Ecto neural progenitor cell (in vitro differentiated cells): ENCODE data around the gene TNFRSF1A.

Experiments used
- DNase-seq: peaks from one replicate; pipeline ENCODE4 v3.0.0-alpha.2; 2018; ENCODE audit warnings: low spot score

TNFRSF1A gene

DNA sequence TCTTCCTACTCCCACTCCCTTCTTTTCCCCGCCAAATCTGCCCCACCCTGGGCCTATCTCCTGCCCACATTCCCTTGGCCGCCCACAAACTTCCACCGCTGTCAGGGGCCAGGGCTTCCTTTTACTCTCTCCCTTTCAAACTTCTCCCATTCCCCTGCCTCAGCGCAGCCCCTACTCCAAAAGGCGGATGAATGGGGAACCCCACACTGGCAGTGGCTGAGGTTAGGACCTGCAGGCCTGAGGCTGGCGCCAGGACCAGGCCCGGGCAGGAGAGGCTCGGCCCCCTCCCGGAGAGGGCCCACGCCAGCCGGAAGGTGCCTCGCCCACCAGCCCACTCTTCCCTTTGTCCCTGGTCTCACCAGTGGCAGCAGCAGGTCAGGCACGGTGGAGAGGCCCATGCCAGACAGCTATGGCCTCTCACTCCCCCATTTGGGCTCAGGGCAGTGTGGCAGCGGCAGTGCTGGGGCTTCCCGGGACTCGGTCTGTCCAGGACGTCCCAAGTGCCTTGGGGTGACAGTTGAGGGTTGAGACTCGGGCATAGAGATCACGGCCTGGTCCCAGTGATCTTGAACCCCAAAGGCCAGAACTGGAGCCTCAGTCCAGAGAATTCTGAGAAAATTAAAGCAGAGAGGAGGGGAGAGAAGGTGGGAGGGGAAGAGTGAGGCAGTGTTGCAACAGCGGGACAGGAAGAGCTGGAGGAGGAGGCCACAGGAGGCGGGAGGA, at the start of gene TNFRSF1A:
TNFRSF1A (minus strand) TSS at position 660 of the 723 bp plus-strand sequence; CDS start at position 398, 262 bp downstream.
- DNase-seq: peak; percentile 76

DNA sequence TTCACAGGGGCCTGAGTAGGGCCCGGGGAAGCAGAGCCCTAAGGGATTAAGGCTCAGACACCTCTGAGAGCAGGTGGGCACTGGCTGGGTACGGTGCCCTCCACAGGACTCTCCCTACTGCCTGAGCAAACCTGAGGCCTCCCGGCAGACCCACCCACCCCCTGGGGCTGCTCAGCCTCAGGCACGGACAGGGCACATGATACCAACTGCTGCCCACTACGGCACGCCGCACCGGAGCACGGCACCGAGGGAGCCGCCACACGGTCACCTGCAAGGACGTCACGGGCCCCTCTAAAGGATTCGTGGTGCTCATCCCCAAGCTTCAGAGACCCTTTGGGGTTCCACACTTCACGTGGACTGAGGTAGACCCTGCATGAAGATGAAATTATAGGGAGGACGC, 49.1 kb upstream of the TNFRSF1A start:
- DNase-seq: no peak

DNA sequence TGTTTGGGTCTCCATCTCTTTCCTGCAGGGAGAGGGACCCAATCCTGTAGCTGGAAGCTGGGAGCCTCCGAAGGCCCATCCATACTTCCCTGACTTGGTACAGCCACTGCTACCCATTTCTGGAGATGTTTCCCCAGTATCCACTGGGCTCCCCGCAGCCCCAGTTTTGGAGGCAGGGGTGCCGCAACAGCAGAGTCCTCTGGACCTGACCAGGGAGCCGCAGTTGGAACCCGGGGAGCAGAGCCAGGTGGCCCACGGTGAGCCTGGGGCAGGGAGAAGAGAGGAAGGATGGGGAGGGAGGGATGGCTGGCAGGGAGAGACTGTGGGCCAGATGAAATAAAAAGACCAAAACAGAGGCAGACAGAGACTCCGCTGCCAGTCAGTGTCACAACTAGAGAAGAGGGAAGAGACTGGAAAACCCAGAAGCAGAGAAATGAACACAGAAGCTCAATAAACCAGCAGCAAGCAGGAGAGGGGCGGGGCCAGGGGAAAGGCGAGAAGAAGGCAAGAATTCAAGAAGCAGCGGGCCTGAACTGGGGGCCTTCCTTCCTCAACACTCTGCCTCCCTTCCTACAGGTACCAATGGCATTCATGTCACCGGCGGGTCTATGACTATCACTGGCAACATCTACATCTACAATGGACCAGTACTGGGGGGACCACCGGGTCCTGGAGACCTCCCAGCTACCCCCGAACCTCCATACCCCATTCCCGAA, 48.4 kb upstream of the TNFRSF1A start:
- DNase-seq: no peak

DNA sequence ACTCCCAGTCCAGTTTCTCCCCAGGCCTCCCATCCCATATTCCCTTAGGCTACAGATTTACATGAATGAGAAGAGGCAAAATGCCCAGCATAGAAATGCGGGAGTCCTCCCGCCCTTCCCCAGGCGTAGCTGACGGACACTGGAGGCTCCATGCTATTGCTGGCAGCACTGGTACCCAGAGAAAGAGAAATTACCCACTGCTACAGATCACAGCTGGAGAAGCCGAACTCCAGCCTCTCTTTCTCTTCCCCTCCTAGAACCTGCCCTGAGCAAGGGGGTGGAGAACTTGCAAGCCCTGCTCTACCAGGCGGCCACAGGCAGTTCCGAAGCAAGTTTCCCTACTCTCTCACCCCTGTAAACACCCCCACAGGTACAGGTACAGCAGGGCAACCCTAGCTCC, 45.7 kb upstream of the TNFRSF1A start:
- DNase-seq: no peak

DNA sequence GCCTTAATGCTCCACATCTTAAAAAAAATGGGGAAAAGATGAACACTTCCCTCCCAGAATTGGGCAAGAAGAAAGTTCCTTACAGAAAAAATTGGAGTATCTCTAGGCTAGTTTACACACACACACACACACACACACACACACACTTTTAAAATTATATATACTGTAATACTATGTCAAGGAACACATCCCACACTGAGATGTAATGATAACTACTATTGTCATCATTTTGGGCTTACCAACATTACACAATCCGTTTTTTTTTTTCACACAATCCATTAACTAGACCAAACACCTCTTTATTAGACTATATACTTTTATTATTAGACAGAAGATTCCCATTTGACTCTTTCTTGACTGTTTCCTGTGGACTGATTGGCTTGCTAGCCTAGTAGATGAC, 44.6 kb upstream of the TNFRSF1A start:
- DNase-seq: no peak

DNA sequence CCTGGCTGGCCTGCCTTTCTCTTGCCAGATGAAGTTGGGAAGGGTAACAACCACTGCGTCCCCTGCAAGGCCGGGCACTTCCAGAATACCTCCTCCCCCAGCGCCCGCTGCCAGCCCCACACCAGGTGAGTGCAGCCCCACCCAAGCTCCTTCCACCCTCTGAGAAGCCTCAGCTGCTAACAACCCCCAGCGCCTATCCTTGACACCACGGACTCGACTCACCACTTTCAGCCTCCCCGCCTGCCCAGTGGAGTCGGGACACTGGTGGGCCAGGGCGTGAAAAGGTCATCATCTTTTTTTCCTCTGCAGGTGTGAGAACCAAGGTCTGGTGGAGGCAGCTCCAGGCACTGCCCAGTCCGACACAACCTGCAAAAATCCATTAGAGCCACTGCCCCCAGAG, 44.2 kb upstream of the TNFRSF1A start:
- no peak for DNase-seq

DNA sequence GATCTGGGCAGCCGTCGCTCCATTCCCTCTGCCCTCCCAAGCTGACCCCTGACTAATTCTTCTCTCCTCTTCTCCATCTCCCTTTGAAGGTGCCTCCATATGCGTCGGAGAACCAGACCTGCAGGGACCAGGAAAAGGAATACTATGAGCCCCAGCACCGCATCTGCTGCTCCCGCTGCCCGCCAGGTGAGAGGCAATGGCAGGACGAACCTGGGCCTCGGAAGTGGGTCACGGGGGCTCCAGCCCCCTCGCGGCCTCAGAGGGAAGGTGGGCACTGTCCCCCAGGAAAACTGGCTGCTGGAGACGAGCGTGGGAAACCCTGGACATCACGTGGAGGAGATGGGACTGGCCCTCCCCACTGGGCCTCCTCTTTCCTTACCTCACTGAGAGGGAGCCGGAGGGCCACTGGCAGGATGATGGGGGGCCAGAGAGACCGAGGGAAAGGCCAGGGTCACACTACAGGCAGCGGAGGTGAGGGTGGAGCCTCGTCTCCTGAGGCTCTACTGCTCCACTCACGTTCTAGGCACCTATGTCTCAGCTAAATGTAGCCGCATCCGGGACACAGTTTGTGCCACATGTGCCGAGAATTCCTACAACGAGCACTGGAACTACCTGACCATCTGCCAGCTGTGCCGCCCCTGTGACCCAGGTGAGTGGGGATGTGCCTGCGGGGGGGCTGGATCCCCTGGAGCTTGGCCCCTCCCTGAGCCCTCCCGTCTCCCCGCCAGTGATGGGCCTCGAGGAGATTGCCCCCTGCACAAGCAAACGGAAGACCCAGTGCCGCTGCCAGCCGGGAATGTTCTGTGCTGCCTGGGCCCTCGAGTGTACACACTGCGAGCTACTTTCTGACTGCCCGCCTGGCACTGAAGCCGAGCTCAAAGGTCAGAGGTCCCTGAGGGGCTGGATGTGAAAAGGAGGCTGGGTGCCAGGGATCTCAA, 42.9 kb upstream of the TNFRSF1A start:
- no peak for DNase-seq

DNA sequence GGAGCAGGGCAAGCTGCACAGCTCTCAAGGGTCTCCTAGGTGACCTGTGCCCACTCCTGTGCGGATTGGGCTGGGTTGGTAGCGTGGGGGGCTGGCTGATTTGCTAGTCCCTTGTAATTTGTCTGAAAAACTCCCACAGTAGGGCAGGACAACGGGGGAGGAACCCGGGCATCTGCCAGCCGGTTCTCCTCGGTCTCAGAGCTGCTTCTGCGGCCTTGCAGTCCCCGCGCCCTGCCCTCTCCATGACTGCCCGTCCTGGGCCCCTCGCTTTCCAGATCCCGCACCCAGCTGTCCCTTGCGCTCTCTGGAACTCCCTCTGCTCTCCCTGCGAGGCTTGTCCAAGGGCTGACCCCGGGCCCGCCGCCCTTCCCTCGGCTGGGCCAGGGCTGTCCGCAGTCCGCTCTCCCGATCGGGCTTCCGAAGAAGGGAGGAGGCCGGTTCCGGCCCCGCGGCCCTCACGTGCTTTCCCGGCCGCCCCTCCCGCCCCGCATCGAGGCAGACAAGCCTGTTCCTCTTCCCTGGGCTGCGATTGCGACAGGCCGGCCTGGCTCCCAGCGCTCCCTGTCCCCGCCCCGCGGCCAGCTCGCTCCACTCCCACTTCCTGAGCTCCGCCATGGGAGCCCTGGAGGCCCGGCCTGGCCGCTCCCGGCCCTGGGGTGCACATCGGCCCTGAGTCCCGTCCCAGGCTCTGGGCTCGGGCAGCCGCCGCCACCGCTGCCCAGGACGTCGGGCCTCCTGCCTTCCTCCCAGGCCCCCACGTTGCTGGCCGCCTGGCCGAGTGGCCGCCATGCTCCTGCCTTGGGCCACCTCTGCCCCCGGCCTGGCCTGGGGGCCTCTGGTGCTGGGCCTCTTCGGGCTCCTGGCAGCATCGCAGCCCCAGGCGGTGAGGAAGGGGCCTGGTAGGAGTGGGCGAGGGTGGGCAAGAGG, 42.0 kb upstream of the TNFRSF1A start, which contains the start of gene LTBR:
LTBR (plus strand) TSS at position 591 of the 927 bp plus-strand sequence; CDS start at position 788, 197 bp downstream.
- DNase-seq: peak; percentile 84

DNA sequence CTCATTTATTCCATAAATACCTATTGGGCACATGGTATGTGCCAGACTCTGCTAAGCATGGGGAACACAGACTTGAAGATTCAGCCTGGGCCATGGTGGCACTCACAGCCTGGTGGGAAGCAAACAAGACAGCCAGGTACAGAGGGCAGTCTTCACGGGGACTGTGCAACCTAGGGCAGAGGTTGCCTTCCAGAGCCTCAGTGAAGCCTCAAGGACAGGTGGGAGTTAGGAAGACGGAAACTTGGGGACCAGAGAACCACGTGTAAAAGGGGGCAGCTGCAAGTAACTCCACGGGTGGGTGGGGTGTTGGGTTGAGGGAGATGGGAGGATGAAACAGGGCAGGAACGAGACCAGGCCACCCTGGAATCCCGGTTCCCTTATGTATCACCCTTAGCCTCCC, 41.1 kb upstream of the TNFRSF1A start:
- DNase-seq: no peak

DNA sequence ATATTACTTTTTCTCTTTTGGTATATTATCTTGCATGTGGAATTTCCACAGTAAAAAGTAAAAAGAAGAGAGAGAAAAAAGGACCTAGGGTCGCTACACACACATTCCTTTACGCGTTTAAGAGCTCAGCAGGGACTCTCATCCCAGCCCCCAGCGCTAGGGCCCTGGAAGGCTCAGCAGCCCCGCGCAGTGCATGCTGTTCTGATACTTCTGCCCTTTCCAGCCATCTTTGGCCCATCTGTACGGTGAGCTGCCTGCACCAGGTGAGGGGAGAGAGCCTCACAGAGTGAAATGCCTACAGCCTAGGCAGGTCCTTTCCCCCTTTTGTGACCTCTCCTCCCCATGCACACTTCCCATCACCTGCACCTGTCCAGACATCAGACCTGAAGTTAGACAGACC, 40.5 kb upstream of the TNFRSF1A start:
- DNase-seq: no peak

DNA sequence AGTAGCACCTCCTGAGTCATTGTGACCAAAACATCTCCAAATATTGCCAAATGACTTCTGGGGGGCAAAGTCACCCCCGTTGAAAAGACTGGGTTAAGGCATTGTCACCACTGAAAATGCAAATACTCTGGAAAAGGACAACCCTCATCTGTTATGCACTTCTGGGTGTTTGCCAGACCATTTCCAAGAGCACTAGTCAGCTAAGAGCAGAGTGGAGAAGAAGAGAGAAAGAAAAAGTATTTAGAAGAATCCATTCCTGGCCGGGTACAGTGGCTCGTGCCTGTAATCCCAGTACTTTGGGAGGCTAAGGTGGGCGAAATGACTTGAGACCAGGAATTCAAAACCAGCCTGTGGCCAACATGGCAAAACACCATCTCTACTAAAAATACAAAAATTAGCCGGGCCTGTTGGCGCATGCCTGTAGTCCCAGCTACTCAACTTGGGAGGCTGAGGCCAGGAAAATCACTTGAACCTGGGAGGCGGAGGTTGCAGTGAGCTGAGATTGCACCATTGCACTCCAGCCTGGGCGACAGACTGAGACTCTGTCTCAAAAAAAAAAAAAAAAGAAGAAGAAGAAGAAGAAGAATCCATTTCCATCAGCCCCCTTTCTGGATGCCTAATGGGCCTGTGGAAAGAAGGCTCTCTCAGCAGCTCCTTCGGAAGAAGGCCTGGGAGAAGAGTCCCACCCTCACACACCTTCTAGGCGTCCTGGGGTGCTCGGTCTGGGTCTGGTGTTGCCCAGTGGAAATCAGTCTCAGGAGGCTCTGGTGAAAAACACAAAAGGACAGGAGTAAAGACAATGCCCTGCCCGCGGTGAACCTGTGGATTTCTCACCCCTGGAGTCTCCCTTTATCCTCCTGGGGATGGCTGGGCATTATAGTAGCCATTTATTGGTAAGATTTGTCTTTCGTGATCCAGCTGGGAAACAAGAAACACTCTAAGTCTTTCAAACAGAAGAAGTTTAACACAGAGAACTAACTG, 38.6 kb upstream of the TNFRSF1A start:
- no peak for DNase-seq

DNA sequence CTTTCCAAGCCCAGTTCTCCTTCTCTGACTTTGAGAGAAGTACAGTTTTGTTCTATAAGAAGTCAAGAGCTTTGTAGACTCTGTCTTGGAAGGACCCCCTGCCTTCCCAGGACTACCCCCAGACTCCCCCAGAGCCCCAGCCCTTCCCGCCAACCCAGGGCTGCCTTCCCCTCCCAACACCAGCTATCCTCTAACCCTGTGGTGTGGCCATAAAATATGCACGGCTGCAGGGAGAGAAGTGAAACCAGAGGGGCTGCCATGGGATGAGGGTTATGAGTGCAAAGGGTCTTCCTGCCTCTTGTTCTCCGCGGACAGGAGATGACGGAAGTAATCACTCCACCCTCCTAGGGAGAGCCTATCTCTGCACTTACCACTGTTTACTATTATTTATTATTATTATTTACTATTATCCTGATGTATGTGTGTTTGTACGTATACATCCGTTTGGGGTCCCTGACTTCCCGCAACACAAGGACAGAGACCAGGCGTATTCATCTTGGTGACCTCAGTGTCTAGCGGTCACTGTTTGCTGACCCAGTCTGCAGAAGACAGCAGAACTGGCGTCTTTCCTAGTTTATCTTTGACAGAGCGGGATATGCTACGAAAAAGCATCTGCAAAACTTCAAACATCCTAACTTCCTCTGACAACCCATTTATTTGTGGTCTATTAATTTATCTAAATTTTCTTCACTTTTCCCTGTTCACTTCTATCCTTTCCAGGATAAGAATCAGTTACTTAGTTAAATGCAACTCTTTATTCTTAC, 37.0 kb upstream of the TNFRSF1A start:
- DNase-seq: no peak

DNA sequence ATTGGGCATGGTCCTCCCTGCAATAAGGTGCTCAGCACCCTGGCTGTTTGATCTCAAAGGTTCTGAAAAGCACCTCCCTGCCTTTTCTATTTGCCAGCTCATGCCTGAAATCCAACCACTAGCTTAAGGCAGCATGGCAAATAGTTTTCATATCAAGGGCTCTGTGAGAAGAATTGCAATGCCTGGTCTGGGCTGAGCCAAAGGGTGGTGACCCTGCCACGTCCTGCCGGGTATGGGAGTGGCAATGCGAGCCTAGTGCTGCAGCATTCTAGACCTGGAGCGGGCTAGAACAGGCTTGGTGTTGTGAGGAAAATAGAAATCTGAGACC, 35.8 kb upstream of the TNFRSF1A start:
- DNase-seq: peak; percentile 48

DNA sequence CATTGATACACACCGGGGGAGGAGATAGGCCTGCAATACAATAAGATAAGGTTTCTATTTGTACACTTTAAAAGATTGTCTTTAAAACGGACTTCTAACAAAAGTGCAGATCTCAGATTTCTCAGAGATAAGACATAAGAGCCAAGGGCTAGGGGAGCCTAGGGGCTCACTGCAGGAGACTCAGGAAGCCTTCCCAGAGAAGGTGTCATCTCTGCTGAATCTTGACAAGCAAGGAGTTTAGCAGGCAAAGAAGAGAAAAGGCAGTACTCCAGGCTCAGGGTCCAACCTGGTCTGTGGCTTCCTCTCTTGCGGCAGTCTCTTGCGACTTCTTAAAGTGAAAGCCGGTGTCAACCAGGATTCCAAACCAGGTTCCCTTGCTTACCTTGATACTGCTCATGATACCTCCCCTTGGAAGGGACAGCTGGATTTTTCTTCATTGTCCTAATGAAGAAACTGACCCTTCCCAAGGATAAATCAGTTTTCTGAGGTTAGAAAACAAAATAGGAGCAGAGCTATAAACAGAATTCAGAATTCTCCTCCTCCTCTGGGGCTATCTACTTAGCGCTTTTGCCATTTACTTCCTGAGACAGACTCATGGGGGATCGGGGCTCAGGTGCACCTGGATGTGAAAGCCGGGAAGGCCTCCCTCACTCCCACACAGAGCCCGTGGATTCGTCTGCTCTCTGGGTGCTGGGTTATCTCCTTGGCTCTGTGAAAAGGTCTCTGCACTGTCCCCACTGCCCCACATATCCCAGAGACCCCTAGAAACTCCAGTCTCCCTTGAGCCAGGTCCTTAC, 35.2 kb upstream of the TNFRSF1A start:
- DNase-seq: peak; percentile 47

DNA sequence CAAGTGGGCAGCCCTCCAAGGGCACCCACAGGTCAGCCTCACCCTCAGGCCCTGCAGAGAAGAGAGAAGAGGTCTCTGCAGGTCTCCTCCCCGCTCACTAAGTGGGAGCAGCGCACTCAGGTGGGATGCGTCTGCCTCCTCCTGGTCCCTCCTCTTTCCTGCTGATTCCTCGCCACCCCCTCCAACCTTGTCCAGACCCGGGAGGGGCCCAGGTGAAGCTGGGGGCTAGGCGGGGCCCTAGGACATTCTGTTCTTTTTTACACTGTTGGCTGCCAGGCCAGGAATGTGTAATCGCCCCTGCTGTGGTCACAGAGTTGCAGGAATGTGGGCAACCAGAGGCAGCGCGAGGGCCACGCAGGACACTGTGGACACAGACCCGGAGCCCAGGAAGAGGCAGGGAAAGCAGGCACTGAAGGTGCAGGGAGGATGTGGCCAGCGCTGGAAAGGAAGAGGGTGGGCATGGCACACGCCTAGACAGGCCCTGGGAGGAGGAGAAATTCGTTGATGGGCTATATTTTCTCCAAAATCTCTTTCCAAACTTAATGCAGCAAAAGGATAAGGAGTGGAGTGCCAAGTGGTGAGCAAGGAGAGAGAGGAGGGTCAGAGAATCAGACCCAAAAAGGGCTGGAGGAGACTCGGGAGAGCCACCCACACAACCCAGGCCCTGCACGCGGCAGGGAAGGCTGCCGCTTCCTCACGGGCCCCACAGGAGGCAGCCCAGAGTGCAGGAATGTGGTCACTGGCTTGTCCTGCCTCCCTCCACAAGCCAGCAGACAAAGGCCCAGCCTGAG, 34.4 kb upstream of the TNFRSF1A start:
- peak; percentile 83 for DNase-seq

DNA sequence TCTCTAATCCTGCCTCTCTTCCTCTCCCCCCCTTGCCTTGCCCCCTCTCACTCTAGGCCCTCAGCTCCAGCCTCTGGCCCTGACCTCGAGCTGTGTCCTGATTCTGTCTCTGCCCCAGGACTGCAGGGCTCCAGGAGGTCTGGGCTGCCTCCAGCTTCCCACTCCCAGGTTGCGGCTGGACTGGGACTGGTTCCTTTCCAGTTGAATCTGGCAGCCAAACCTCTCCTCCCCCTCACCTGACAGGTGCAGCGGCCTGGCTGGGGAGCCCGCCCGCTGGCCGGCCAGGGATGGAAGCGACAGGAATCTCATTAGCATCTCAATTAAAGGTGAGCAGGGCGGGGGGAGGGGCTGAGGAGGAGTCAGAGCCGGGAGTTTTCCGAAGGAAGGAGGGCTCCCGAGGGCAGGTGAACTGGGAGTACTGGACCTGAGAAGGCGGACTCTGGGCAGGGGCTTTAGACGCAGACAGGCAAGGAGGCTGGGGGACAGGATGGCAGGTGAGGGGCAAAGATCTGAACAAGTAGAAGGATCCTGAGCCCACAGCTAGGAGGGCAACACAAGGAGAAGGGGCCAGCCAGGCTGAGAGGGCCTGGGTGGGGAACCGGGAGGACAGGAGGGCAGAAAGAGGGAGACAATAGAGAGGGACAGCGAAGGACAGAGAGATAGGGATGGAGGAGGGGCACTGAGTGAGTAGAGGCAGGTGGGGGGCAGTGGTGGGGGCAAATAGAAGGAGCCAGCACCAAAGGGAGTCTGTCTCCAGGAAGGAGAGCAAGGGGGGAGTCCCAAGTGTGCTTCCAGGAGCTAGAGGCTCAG, 33.6 kb upstream of the TNFRSF1A start, which contains the start of gene SCNN1A:
SCNN1A (minus strand) TSS at position 295 of the 810 bp plus-strand sequence. CDS start 780 bp downstream, outside the sequence.
- DNase-seq: peak; percentile 74

DNA sequence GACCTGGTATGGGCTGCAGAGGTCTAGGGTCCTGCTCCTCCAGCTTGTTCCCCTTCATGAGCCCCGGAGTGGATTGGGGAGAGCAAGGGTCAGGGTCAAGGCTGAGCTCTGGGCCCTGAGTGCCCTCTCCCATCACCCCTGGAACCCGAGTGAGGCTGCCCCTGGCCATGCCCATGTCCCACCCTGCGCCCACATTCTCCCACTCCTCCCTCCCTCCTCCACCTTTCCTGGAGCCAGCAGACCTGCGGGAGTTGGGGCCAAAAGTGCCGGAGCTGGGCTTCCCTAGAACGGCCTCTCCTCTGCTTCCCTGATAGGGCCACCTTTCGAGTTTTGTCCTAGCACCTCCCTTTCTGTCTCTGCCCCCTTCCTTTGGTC, 32.9 kb upstream of the TNFRSF1A start:
- peak; percentile 53 for DNase-seq
